ENCODE data around the gene SPINT2. TPM values are rescaled to one million over a fixed set of nuclear protein-coding genes. Genes with fewer than 3 reads are reported as not detected.

SPINT2 gene
- total RNA-seq, 1 donor from 2014 or later = 231 TPM

GRCh38 chr19:38320969-38321339 lies 56.6 kb downstream of the SPINT2 start:
- no peaks in the 10 kb centered on the region for H3K27me3 ChIP-seq
- no peak for DNase-seq
- no peaks in the 10 kb centered on the region for H3K9me3 ChIP-seq
- TF ChIP-seq CTCF (IDR thresholded peaks at IDR 0.05) = no peak
- intact Hi-C loops (cut with DNase I) = no loop called here
- peak overlapping the region; percentile 71 for H3K4me3 ChIP-seq
- peaks cover 12% of the 10 kb centered on the region for H3K36me3 ChIP-seq
- peak overlapping the region; percentile 12 for H3K27ac ChIP-seq
- no peak for ATAC-seq
- H3K4me1 ChIP-seq = peaks cover 44% of the 10 kb centered on the region

- DNase-seq = no peak
- ATAC-seq = peak; percentile 12
Observed at GRCh38 chr19:38321646-38322196, 57.3 kb downstream of the SPINT2 start.

GRCh38 chr19:38323291-38323690 lies 58.9 kb downstream of the SPINT2 start:
- no peaks in the 10 kb centered on the region for H3K9me3 ChIP-seq
- intact Hi-C loops (cut with DNase I) = no loop called here
- no peak for TF ChIP-seq CTCF (IDR thresholded peaks at IDR 0.05)
- H3K27ac ChIP-seq = no peak overlapping the region
- H3K36me3 ChIP-seq = peaks cover 34% of the 10 kb centered on the region
- no peak for DNase-seq
- no peak overlapping the region for H3K4me3 ChIP-seq
- peak; percentile 49 for ATAC-seq
- peaks cover 33% of the 10 kb centered on the region for H3K4me1 ChIP-seq
- no peaks in the 10 kb centered on the region for H3K27me3 ChIP-seq

More at GRCh38 chr19:38321646-38322196, 57.3 kb downstream of the SPINT2 start:
- Histone ChIP-seq H3K4me3 (peak overlapping the region; percentile 71), H3K36me3 (peaks cover 18% of the 10 kb centered on the region), H3K27me3 (no peaks in the 10 kb centered on the region), H3K4me1 (peaks cover 38% of the 10 kb centered on the region), H3K27ac (peak overlapping the region; percentile 26), H3K9me3 (no peaks in the 10 kb centered on the region)
- intact Hi-C loops (cut with DNase I) = no loop called here
- no peak for TF ChIP-seq CTCF (IDR thresholded peaks at IDR 0.05)

GRCh38 chr19:38324431-38324830 lies 60.1 kb downstream of the SPINT2 start:
- TF ChIP-seq CTCF (IDR thresholded peaks at IDR 0.05) = no peak
- Histone ChIP-seq H3K4me1 (peaks cover 21% of the 10 kb centered on the region), H3K27ac (no peak overlapping the region), H3K9me3 (no peaks in the 10 kb centered on the region), H3K36me3 (peaks cover 36% of the 10 kb centered on the region), H3K4me3 (no peak overlapping the region), H3K27me3 (no peaks in the 10 kb centered on the region)
- DNase-seq (no peak), ATAC-seq (no peak)
- intact Hi-C loops (cut with DNase I) = no loop called here

GRCh38 chr19:38326591-38326990 lies 62.2 kb downstream of the SPINT2 start:
- intact Hi-C loops (cut with DNase I) = loop anchor here (5.0 kb wide), 1 partner anchor 89 kb away; no protein-coding TSS in a partner anchor
- no peaks in the 10 kb centered on the region for H3K27me3 ChIP-seq
- peaks cover 36% of the 10 kb centered on the region for H3K36me3 ChIP-seq

More at GRCh38 chr19:38326591-38326990, 62.2 kb downstream of the SPINT2 start:
- Histone ChIP-seq H3K27ac (no peak overlapping the region), H3K4me3 (no peak overlapping the region), H3K9me3 (no peaks in the 10 kb centered on the region), H3K4me1 (peaks cover 8% of the 10 kb centered on the region)
- no peak for TF ChIP-seq CTCF (IDR thresholded peaks at IDR 0.05)
- no peak for DNase-seq
- ATAC-seq = no peak

Measured in upper lobe of right lung (tissue), 1 donor.